Left lung (tissue), 10 donors: ENCODE data around the gene ENO1. TPM values are rescaled to one million over a fixed set of nuclear protein-coding genes. Genes with fewer than 3 reads are reported as not detected.

ENCODE experiments used
- ATAC-seq: fragments of 200-7000 bp; cut with Tn5 transposase; one replicate; pipeline ENCODE4 v1.9.1; 2020; ENCODE audit warnings: moderate library complexity
- DNase-seq, 4 donors: peaks; one replicate each; pipeline ENCODE4 v3.0.0-alpha.2; 2013 to 2020
- H3K27ac ChIP-seq, 2 donors: fragments of 200-600 bp; sonication (generic) in 1 of 2; one replicate each; pipeline versions ENCODE4 v1.5.0 to v1.8.0; 2020 to 2021
- H3K27me3 ChIP-seq, 2 donors: fragments of 200-600 bp; sonication (generic) in 1 of 2; one replicate each; pipeline versions ENCODE4 v1.5.0 to v1.8.0; 2020 to 2021
- H3K36me3 ChIP-seq, 2 donors: fragments of 200-600 bp; sonication (generic) in 1 of 2; one replicate each; pipeline versions ENCODE4 v1.5.0 to v1.8.0; 2020 to 2021
- H3K4me1 ChIP-seq, 2 donors: fragments of 200-600 bp; one replicate each; pipeline ENCODE4 v1.8.0; 2021
- H3K4me3 ChIP-seq, 2 donors: fragments of 200-600 bp; sonication (generic) in 1 of 2; one replicate each; pipeline versions ENCODE4 v1.5.0 to v1.8.0; 2020 to 2021; ENCODE audit warnings: mild to moderate bottlenecking in 1 of 2
- H3K9me3 ChIP-seq, 2 donors: fragments of 200-600 bp; sonication (generic) in 1 of 2; one replicate each; pipeline versions ENCODE4 v1.5.0 to v1.8.0; 2020 to 2021
- intact Hi-C, 2 donors: fragments of 100-400 bp; cut with DNase I; formaldehyde crosslinking; loops; one replicate each; pipeline versions ENCODE4 v1.11.2 to v1.14.2; 2022
- polyA plus RNA-seq, 6 donors: library from polyadenylated mRNA; unstranded; fragments of 120-200 nt; gene quantifications; one replicate each; pipeline ENCODE4 v1.2.1, GENCODE V29; 2013; ENCODE audit not compliant: insufficient read length in 6 of 6
- total RNA-seq, 2 donors: library from RNA; stranded (reverse); fragmentation: NEBNext Ultra II Directional; extraction: Animal tissue kit (Norgen Biotek cat#: 25700); gene quantifications; one replicate each; pipeline ENCODE4 v1.2.1, GENCODE V29; 2021
- TF ChIP-seq, protein P1 (sequence below), 2 donors: fragments of 200-600 bp; sonication (generic) in 1 of 2; IDR thresholded peaks; one replicate each; pipeline versions ENCODE4 v1.5.0 to v1.8.0; 2021; ENCODE audit warnings: antibody characterized with exemption in 2 of 2
- donor health status: DM: no; HTN: yes; CAD: no.
- donor health status: DM: no; HTN: no; CAD: no.

The ENO1 gene
- total and polyA plus RNA-seq, 8 donors, result 695 to 1,734 (median 783) TPM

DNA sequence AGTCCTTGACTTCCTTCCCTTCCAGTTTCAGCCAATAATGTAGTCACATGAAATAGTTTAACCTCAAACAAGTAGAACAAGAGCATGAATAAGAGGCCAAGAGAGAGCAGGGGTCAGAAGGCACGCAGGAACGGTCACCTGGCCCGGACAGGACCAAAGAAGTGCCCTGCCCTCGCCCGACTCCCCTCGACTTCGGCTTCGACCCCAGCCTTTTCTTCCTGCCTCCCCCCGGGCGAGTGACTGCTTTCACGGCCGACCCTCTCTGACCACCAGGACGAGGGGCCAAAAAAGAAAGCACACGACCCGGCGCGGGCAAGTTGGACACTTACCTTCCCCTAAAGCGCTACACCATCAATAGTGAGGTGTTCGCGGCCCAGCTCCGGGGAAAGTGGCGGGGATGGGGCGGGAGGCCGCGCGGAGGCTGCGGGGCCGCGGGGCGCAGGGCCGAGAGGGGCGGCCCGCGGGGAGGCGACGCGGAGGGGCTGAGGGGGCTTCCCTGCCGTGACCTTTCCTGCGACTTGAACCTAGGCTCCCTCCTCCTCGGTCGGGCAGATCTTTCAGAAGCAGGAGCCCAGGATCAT is 61.6 kb downstream of the ENO1 start:
- ATAC-seq (peak; percentile 49), DNase-seq (peak in 3 of 4 donors; percentile 24 to 78 (median 54))
- TF ChIP-seq, protein P1, sequence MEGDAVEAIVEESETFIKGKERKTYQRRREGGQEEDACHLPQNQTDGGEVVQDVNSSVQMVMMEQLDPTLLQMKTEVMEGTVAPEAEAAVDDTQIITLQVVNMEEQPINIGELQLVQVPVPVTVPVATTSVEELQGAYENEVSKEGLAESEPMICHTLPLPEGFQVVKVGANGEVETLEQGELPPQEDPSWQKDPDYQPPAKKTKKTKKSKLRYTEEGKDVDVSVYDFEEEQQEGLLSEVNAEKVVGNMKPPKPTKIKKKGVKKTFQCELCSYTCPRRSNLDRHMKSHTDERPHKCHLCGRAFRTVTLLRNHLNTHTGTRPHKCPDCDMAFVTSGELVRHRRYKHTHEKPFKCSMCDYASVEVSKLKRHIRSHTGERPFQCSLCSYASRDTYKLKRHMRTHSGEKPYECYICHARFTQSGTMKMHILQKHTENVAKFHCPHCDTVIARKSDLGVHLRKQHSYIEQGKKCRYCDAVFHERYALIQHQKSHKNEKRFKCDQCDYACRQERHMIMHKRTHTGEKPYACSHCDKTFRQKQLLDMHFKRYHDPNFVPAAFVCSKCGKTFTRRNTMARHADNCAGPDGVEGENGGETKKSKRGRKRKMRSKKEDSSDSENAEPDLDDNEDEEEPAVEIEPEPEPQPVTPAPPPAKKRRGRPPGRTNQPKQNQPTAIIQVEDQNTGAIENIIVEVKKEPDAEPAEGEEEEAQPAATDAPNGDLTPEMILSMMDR (IDR thresholded peaks at IDR 0.05), result no peak

GRCh38 chr1:8816264-8816663 is 62.2 kb downstream of the ENO1 start:
- Histone ChIP-seq H3K4me1 (peaks cover 20 to 48% of the 10 kb centered on the region in 2 donors), H3K27ac (peak overlapping the region; percentile 93 to 96), H3K27me3 (no peaks in the 10 kb centered on the region), H3K9me3 (no peaks in the 10 kb centered on the region), H3K36me3 (no peaks in the 10 kb centered on the region), H3K4me3 (peak overlapping the region; percentile 66 to 75)
- TF ChIP-seq, protein P1 (IDR thresholded peaks at IDR 0.05), result no peak
- no peak for DNase-seq
- ATAC-seq, result peak; percentile 4
- intact Hi-C loops, result no loop called here

More for the DNA sequence above, 61.6 kb downstream of the ENO1 start:
- H3K9me3 ChIP-seq, result no peaks in the 10 kb centered on the region
- no peaks in the 10 kb centered on the region for H3K27me3 ChIP-seq
- H3K27ac ChIP-seq, result peak overlapping the region; percentile 93 to 96
- intact Hi-C loops, result no loop called here
- peaks cover 24 to 47% of the 10 kb centered on the region in 2 donors for H3K4me1 ChIP-seq
- no peaks in the 10 kb centered on the region for H3K36me3 ChIP-seq
- H3K4me3 ChIP-seq, result peak overlapping the region; percentile 66 to 75

GRCh38 chr1:8815582-8816151 is 62.8 kb downstream of the ENO1 start:
- Histone ChIP-seq H3K27ac (peak overlapping the region; percentile 93 to 96), H3K4me3 (peak overlapping the region in 1 of 2 donors; percentile 75), H3K4me1 (peaks cover 20 to 48% of the 10 kb centered on the region in 2 donors), H3K27me3 (no peaks in the 10 kb centered on the region), H3K9me3 (no peaks in the 10 kb centered on the region), H3K36me3 (no peaks in the 10 kb centered on the region)
- intact Hi-C loops, result no loop called here
- TF ChIP-seq, protein P1 (IDR thresholded peaks at IDR 0.05), result no peak
- ATAC-seq, result no peak
- DNase-seq, result peak in 1 of 4 donors; percentile 30

- H3K4me1 ChIP-seq, result peaks cover 20 to 48% of the 10 kb centered on the region in 2 donors
Observed at GRCh38 chr1:8814865-8815264, 63.6 kb downstream of the ENO1 start.

DNA sequence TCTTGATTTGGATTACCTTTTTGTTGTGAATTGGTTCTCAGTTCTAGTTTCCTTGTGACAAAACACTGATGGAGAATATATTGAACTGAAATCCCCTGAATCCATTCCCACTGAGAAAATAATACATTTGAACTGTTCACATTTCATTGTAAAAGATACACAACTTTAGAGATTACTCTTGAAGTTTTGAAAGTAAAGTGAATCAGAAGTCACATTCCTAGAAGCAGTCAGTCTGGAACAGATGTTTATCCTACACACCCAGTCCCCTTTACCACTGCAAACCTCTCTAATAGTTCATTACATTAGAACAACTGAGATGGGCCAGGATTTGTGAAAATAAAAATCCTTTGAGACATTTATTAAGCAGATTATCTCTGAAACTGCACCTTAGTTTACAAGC is 64.5 kb downstream of the ENO1 start:
- intact Hi-C loops, result no loop called here
- Histone ChIP-seq H3K27me3 (no peaks in the 10 kb centered on the region), H3K27ac (no peak overlapping the region), H3K4me1 (peaks cover 20 to 48% of the 10 kb centered on the region in 2 donors), H3K9me3 (no peaks in the 10 kb centered on the region), H3K4me3 (no peak overlapping the region), H3K36me3 (no peaks in the 10 kb centered on the region)
- TF ChIP-seq, protein P1 (IDR thresholded peaks at IDR 0.05), result no peak
- DNase-seq (no peak), ATAC-seq (no peak)

More at GRCh38 chr1:8814865-8815264, 63.6 kb downstream of the ENO1 start:
- Histone ChIP-seq H3K27ac (peak overlapping the region in 1 of 2 donors; percentile 45), H3K4me3 (no peak overlapping the region), H3K27me3 (no peaks in the 10 kb centered on the region), H3K9me3 (no peaks in the 10 kb centered on the region), H3K36me3 (no peaks in the 10 kb centered on the region)
- no peak for DNase-seq
- TF ChIP-seq, protein P1 (IDR thresholded peaks at IDR 0.05), result no peak
- intact Hi-C loops, result no loop called here
- ATAC-seq, result no peak
